ENCODE data around the gene OLA1.

OLA1 gene

DNA sequence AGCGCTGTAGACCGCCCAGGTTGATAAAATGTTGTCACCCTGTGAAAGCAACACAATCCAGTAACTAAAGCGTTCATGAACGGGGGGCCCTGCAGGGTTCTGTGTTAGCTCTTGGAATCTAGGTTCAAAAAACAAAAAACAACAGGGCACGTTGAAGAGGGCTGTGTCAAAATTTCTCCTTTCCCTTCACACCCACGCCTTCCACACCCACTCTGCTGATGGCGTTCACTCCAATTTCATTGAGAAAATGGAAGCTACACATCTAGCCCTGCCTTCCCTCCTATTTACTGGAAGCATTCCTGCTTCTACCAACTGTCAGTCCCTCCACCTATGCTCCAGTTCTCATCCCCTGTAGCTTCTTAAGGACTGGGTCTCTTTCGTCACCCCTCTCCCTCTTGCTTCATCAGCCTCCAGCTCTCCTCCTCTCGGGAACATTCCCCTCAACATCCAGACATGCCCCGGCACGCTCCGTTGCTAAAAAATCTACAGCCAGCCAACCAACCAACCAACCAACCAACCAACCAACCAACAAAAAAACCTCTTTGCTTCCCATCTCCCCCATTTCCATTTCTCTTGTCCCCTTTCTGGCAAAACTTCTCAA lies 184.7 kb downstream of the OLA1 start:
- no peak for DNase-seq (ENCODE audit: low read depth)

DNA sequence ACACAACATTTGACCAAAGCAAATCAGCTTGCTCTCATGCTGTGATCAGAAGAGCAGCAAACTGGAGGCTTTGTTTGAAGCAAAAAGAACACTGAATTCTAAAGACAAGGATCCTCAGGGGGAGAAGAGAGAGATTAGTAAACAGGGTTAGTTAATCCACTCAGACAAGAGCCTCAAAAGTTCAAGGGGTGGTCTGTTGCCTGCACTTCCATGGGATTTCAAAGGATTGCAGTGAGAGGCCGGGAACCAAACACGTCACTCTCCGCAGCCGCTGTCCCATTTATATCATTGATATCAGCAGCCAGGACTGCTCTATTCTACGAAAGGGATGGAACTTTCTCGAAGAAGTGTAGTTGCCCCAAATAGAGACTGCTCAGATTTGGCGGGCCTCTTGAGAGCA lies 185.4 kb downstream of the OLA1 start:
- DNase-seq (ENCODE audit: low read depth) = no peak

DNA sequence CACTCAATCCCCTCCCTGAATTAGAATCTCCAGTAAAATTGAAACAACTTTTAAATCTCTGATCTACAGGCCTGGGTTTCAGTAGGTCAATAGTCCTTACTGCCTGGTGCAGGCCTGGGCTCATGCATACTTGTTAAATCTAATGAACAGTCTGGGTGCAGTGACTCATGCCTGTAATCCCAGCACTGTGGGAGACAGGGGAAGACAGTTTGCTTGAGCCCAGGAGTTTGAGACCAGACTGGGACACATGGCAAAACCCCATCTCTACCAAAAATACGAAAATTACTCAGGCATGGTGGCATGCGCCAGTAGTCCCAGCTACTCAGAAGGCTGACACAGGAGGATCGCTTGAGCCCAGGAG lies 188.5 kb downstream of the OLA1 start:
- no peak for DNase-seq (ENCODE audit: low read depth)

DNA sequence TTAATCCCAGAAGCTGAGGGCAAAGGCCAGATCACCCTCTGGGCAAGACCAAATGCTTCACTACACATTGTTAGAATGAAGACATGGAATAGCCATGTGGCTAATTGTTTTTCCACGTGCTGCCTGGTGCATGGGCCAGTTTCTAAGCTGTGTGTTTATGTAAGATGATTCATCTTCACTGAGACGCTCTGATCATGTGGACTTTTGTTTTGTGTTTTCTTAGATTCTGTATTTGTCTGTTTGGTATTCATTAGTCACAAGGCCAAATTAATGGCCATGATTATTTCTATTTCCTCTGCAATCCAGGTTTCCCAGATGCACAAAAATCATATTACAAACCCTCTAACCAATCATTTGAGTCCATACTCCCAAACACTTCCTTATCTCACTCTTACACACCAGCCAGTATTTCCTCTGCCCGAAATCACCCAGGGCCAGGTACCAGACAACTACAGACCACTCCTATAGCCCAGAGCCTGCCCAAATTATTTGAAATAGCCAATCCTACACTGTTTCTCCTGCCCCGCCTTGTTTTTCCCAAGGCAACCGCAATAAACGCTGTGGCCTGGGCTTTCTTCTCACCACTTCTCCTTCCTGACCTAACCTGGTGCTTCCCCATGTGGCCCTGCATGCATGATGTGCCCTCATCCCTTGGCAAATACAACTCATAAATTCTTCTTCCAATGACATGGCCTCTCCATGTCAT lies 189.0 kb downstream of the OLA1 start:
- DNase-seq (ENCODE audit: low read depth) = no peak

DNA sequence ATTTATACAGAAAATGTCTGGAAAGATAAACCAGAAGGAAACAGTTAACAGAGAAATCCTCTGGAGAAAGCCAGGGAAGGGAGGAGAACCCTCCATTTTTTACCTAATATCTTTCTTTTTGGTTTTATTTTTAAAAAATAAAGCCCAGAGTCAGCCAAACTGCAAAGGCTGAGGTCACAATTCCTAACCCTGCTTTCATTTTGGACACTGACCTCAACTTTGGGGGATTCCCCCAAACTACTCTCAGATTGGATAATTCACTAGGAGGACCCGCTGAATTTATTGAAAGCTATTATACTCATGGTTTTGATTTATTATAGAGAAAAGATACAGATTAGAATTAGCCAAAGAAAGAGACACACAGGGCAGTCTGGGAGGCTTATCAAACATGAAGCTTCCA lies 189.9 kb downstream of the OLA1 start:
- DNase-seq (ENCODE audit: low read depth) = no peak

DNA sequence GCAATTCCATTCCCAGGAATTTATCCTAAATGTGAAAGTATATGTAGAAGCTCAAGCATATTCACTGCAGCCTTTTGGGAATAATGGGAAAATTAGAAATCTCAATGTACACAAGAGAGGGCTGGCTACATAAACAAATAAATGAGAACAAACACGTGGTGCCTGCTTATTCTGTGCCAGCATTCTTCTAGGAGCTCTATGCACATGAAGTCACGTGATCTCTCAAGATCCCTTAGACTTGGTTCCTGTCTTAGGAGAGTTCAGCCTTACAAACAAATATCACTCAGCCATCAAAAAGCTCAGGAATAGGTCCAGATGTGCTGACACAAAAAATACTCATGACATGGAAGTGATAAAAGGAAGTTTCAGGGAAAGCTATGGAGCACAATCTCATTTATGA lies 190.3 kb downstream of the OLA1 start:
- DNase-seq (ENCODE audit: low read depth) = no peak

DNA sequence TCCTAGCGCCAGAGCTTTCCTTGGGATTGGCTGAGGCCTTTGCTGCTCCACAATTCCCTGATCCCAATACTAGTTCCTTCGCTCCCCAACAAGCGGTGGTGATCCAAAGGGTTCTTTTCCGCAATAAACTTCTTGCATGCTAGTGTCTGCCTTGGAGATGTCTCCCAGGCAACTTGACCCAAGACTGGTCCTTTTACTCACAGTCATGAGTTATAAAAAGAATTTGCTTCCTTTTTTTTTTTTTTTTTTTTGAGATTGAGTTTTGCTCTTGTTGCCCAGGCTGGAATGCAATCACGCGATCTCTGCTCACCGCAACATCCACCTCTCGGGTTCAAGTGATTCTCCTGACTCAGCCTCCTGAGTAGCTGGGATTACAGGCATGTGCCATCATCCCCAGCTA lies 193.4 kb downstream of the OLA1 start:
- no peak for DNase-seq (ENCODE audit: low read depth)

DNA sequence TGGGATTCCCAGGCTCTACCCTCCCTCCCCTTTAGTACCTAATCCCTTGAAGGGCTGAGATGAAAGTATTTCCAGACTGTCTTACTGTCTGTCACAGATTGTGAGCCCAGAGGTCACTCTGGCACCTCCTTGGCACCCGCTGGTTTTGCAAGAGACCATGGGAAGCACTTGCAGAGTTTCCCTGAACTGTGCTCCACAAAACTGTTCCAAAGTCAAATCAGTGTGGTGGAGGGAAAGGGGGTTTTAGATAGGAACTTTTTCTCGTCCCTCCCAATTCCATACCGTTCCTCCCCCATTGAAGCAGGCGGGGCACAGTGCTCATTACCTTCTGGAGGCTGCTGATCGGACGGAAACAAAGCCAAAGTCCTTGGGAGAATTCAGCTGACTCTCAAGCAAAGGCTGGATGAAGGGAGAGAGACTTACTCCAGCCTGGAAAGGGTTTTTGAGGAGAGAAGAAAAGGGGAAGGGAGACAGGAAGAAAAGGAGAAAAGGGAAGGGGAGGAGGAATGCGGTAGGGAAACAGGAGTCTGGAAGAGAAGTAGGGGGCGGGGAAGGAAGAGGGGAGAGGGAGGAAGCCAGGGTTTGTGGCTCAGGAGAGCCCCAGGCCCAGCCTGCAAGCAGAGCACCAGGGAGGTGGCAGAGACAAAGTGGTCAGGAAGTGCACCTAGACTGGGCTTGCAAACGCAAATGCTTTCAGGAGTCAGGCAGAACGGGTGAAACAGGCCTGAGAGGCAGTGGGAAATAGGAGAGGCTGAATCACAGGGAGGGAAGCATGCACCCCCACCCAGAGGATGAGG lies 194.8 kb downstream of the OLA1 start:
- no peak for DNase-seq (ENCODE audit: low read depth)

DNA sequence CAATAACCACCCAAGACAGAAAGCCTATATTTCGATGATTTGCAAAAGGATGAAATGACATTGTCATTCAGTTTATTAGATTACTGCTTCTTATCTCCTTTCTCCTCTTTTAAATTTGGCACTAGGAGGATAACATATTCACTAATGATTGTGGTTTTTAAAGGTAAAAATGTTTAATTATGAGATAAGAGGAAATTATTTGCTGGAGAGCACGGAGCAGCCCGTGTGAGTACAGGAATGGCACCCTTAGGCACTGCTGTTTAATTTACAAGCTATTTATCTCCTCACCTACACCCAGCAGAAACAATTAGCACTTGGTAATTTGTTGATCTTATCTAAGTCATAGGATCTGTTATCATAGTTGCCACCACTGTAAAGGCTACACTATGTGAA lies 195.8 kb downstream of the OLA1 start:
- no peak for DNase-seq (ENCODE audit: low read depth)

DNA sequence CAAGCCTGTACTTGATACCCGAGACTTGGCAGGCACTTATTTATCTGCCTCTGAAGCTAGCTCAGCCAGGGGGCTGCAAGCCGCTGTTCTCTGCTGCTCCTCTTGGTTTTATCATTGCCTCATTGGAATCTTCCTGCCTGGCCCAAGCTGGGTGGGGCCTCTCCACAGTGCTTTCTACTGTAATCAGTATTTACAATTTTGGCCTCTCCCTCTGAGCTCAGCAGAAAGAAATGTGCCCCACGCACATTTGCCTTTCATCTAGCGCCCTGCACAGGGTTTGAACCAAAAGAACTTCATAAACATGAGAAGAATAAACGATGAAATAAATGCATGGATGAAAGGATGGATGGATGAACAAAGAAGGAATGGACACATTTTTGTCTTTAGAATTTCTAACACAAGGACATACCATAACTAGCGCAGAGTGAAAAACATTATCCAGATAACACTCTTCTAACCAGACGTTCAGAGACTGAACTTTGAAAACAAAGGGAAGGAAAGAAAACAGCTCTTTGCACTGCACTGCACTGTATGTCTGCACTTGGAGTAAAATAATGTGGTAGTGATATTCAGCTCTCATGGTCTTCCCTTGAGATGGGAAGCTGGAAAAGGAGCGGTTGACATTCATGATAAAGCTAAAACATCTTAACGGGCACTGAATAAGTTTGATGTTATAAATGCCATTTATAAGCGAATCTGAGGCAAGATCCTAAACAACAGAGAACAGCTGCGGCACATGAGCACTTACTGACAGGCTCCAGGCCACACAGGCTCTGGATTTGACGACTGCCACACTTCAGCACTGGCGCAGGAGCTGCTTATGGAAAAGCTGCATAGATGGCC lies 196.4 kb downstream of the OLA1 start:
- no peak for DNase-seq (ENCODE audit: low read depth)

DNA sequence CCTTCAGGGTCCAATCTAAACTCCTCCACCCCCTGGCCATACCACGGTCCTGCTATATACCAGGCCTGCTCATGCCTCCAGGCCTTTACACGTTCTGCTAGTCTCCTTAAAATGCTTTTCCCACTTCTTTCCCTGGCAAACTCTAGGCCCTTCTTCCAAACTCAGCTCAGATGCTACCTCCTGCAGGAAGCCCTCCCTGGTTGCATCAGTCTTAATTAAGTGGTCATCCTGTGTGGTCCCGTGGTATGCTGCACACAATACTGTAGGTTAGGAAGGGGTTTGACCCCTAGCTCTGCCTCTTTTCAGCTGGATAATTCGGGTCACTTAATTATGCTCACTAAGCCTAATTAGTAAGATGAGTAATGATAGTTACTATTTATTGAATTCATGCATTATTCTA lies 197.3 kb downstream of the OLA1 start:
- DNase-seq (ENCODE audit: low read depth) = no peak

DNA sequence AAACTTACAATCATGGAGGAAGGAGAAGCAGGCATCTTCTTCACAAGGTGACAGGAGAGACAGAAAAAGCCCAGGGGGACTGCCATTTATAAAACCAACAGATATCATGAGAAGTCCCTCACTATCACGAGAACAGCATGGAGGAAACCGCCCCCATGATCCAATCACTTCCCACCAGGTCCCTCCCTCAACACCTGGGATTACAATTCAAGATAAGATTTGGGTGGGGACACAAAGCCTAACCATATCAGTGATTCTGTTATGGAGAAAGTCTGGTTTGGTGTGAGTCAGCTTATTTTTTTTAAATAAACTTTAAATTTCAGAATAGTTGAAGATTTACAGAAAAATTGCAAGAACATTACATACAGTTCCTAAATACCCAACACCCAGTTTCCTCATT lies 198.4 kb downstream of the OLA1 start:
- no peak for DNase-seq (ENCODE audit: low read depth)

DNA sequence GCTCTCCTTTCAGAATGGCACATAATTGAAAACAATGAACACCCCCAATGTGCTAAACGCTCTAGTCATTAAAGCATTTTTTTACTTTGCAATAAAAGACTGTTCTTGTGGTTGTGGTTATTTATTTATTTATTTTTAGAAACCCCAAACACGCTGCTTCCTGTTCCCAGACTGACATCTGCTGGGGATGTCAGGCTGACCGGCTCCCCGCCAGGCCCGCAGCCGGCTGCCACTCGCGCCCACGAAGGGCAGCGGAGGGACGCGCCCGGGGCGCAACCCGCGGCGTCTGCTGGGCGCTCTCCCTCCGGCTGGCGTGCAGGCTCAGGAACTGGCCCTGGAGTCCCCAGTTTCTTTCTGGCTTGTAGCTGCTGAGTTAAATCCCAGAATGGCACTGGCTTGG lies 200.1 kb downstream of the OLA1 start:
- DNase-seq (ENCODE audit: low read depth) = no peak

DNA sequence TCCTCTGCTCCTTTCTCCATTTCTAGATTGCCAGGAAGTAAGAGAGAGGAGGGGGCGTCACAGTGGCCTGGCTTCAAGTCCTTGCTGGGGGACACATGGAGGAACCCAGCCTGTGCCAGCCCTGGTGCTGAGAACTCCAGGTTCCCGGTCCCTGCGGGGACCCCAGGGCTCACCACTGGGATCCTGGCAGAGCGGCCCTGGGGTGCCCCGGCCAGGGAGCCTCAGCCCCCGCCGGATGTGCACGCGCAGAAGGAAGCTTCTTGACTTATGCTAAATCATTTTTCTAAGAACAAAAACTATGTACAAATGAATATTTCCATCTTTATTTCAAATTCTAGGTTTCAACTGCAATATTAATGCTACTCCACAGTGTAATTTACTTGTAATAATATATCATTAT lies 200.6 kb downstream of the OLA1 start:
- DNase-seq (ENCODE audit: low read depth) = no peak

DNA sequence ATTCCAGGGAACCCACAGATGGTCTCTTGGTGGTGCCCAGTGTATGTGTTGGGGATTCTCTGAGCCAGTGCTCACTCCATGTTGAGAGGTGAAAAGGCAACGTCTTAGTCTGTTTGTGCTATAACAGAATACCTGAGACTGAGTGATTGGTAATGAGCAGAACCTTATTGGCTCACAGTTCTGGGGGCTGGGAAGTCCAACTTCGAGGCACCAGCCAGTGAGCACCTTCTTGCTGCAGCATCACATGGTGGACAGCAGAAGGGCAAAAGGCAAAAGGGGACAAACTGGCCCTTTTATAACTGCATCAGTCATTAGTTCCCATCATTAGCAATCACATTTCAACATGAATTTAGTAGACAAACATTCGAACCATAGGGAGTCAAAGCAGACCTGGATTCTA lies 202.2 kb downstream of the OLA1 start:
- no peak for DNase-seq (ENCODE audit: low read depth)

DNA sequence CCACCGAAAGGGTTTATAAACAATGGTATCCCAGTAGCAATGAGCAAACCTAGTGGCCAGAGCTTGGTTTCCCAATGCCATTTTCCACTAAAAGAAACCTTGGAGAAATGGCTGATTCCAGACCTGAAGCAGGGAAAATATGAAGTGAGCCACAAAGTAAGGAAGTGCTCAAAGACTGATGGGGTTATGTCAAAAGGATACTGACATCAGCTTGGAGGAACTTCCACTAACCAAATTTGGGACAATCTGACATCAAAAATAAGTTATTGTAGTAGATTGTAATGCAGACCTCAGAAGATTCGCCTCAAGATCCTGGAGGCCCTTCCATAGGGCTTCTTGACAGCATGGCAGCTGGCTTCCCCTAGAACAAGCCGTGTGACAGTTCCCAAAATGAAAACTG lies 203.8 kb downstream of the OLA1 start:
- DNase-seq (ENCODE audit: low read depth) = no peak

DNA sequence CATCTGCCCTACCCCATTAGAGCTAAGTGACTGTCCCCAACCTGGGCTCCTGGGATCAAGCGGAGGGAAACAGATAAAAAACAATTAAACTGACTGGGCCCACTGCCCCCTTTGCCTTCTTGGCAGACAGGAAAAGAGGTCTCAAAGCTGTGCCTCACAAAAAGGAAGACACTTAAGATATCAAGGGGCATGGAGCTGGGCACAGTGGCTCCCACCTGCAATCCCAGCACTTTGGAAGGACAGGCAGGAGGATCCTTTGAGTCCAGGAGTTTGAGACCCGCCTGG lies 208.0 kb downstream of the OLA1 start:
- DNase-seq (ENCODE audit: low read depth) = no peak

DNA sequence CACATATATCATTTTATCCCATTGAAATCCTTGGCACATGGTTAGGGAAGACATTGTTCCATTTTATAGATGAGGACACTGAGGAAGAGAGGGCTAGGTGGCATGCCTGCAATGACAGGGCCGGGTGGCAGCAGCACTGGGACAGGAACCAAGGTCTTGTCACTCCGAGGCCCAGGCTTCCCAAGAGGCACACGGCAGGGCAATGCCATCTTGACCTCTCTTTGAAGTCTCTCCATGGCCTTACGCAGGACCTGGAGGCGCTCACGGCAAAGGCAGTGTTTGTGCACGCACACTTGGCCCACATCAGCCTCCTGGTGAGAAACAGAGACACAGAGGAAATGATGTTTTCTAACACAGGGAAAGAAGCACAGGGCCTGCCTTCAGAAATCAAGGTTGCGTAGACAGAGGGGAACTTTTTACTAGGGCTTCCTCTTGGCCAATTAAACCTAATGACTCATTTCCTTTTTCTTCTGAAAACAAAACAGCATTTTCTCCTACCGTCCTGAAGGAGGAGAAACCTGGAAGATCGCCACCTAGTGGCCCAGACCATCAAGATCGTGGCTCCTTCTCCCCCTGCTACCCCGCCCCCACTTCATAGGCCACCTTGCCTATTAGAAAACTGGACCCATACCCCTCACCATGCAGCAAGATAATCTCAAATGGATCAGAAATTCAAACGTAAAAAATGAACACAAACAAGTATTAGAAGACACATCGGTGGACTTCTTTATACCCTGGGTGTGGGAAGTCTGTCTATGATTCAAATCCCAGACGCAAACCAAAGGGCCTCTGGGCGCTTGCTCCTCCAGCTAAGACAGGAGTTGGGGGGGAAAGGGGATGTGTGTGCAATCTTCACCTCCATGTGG lies 208.5 kb downstream of the OLA1 start:
- DNase-seq (ENCODE audit: low read depth) = peak; percentile 77

DNA sequence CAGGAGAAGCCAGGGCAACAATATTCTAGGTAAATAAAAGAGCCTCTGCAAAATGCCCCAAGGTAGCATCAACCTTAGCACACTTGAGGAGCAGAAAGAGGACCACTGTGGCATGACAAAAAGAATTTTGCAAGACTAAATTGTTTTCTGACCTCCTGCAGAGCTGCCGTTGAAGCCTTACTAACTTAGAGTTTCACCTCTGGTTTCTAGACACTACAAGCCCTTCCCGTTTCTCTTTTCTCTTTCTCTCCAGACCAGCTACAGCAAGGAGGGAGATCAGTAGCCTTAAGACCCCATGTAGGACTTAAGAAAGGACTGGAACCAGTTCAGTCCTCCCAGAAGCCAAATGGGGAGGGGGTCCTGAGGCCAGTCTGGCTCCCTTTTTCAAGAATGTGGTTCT lies 209.9 kb downstream of the OLA1 start:
- no peak for DNase-seq (ENCODE audit: low read depth)

DNA sequence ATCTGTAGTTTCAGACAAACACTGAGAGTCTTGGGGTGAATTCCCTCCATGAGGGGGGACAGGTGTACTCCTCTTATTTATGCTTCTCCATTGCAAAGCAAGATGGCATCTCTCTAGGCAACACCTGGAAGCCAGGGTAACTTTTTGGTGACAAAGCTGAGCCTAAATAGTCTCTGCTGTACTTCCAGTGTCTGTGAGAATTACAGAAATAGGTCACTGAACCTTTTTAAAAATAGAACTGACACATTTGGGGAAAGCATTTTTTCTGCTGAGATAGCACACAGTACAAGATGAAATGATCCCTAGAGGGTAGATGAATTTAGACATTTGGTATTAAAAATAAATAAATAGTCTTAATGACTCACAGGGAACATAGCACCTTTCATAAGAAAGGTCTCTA lies 211.5 kb downstream of the OLA1 start:
- DNase-seq (ENCODE audit: low read depth) = no peak

DNA sequence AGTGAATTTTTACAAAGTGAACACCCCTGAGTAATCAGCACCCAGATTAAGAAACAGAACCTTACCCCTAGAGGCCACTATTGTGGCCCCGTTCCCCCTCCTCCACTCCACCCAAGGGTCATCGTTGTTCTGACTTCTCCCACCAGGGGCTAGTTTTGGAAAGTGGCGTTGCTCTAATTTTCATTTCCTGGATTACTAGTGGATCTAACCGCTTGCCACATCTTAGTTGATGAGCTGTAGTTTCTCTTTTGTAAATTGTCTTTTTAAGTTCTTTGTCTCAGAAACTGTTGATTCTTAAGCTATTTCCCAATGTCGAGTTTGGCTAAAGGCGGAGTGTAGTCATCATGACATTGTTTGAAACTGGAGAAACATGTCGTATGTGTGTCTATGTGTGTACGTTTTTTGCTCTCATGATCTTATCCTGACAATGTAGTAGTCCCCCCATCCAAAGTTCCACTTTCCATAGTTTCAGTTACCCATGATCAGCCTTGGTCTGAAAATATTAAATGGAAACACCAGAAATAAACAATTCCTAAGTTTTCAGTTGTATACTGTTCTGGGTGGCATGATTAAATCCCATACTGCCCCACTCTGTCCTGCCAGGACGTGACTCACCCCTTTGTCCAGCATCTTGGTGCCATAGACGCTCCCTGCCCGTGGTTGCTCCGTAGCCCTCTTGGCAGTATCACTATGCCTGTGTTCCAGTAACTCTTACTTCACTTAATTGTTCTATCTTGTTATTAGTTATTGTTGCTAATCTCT lies 212.2 kb downstream of the OLA1 start:
- no peak for DNase-seq (ENCODE audit: low read depth)
